ENCODE measurements around the gene EPB41L4B. TPM values are rescaled to one million over a fixed set of nuclear protein-coding genes. Genes with fewer than 3 reads are reported as not detected.

Gene EPB41L4B
- total RNA-seq, 4 donors from 2014 or later, result under 0.01 to 3.9 (median 1.5) TPM

GRCh38 chr9:109314011-109314531, 6.8 kb downstream of the EPB41L4B start:
- no peak overlapping the region for H3K27ac ChIP-seq
- no peaks in the 10 kb centered on the region for H3K27me3 ChIP-seq
- TF ChIP-seq CTCF (IDR thresholded peaks at IDR 0.05) (no peak), POLR2A (IDR thresholded peaks at IDR 0.05) (no peak)
- no peak for DNase-seq
- no peaks in the 10 kb centered on the region for H3K36me3 ChIP-seq
- H3K9me3 ChIP-seq, result no peaks in the 10 kb centered on the region
- intact Hi-C loops (cut with DNase I; ENCODE audit: low total_unique reads), result no loop called here
- no peak overlapping the region for H3K4me3 ChIP-seq
- H3K4me1 ChIP-seq, result no peaks in the 10 kb centered on the region

GRCh38 chr9:109313351-109313750, 7.5 kb downstream of the EPB41L4B start:
- Histone ChIP-seq H3K27ac (no peak overlapping the region), H3K9me3 (no peaks in the 10 kb centered on the region), H3K4me3 (no peak overlapping the region), H3K4me1 (no peaks in the 10 kb centered on the region), H3K36me3 (no peaks in the 10 kb centered on the region), H3K27me3 (no peaks in the 10 kb centered on the region)
- no peak for DNase-seq
- intact Hi-C loops (cut with DNase I; ENCODE audit: low total_unique reads), result no loop called here
- no peak for TF ChIP-seq POLR2A (IDR thresholded peaks at IDR 0.05)
- no peak for TF ChIP-seq CTCF (IDR thresholded peaks at IDR 0.05)

DNA sequence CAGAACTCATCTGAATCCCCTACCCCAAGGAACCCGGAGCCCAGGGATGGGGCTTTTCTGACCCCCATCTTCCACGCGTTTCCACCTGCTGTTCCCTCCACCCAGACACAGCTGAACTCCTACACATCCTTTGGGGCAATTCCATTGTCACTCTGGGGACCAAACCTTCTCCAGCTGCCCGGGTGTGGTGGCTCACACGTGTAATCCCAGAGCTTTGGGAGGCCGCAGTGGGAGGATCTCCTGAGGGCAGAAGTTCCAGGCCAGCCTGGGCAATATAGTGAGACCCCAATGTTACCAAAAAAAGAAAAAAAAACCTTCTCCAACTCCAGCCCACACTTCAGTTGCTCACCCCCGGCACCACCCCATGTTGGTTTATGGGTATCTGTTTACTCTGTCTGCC, 8.1 kb downstream of the EPB41L4B start:
- H3K4me3 ChIP-seq, result no peak overlapping the region
- intact Hi-C loops (cut with DNase I; ENCODE audit: low total_unique reads), result no loop called here
- H3K27me3 ChIP-seq, result no peaks in the 10 kb centered on the region
- H3K9me3 ChIP-seq, result no peaks in the 10 kb centered on the region
- H3K27ac ChIP-seq, result no peak overlapping the region
- H3K36me3 ChIP-seq, result no peaks in the 10 kb centered on the region
- TF ChIP-seq CTCF (IDR thresholded peaks at IDR 0.05) (no peak), POLR2A (IDR thresholded peaks at IDR 0.05) (no peak)
- no peak for DNase-seq
- no peaks in the 10 kb centered on the region for H3K4me1 ChIP-seq

- Histone ChIP-seq H3K4me1 (no peaks in the 10 kb centered on the region), H3K4me3 (no peak overlapping the region), H3K36me3 (no peaks in the 10 kb centered on the region), H3K27me3 (no peaks in the 10 kb centered on the region), H3K27ac (no peak overlapping the region), H3K9me3 (no peaks in the 10 kb centered on the region)
- DNase-seq, result no peak
- intact Hi-C loops (cut with DNase I; ENCODE audit: low total_unique reads), result no loop called here
- TF ChIP-seq POLR2A (IDR thresholded peaks at IDR 0.05), result no peak
These were observed 9.1 kb downstream of the EPB41L4B start for GRCh38 chr9:109311731-109312130.

- intact Hi-C loops (cut with DNase I; ENCODE audit: low total_unique reads), result no loop called here
- Histone ChIP-seq H3K27ac (no peak overlapping the region), H3K4me3 (no peak overlapping the region), H3K9me3 (no peaks in the 10 kb centered on the region), H3K4me1 (no peaks in the 10 kb centered on the region), H3K36me3 (no peaks in the 10 kb centered on the region), H3K27me3 (no peaks in the 10 kb centered on the region)
- TF ChIP-seq CTCF (IDR thresholded peaks at IDR 0.05) (no peak), POLR2A (IDR thresholded peaks at IDR 0.05) (no peak)
- no peak for DNase-seq
These were observed 9.6 kb downstream of the EPB41L4B start for GRCh38 chr9:109311286-109311685.

DNA sequence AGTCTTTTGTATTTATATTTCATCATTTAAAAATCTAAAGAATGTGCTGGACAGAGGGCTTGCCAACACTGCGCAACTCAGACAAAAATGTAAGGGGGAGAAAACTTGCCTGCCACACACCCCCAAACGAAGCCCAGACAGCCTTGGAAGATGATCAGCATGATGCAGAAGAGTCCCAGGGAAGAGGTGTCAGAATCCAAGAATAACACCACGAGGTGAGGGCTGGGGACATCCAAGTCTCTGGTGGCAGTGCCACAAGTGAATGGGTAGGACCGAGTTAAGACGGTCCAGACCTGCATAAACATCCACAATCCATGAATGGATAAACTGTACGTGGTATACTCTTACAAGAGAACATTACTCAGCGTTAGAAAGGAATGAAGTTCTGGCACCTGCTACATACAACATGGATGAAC, 10.4 kb downstream of the EPB41L4B start:
- no peaks in the 10 kb centered on the region for H3K9me3 ChIP-seq
- no peak overlapping the region for H3K27ac ChIP-seq
- no peaks in the 10 kb centered on the region for H3K4me1 ChIP-seq
- no peaks in the 10 kb centered on the region for H3K27me3 ChIP-seq
- intact Hi-C loops (cut with DNase I; ENCODE audit: low total_unique reads), result no loop called here
- no peaks in the 10 kb centered on the region for H3K36me3 ChIP-seq
- TF ChIP-seq CTCF (IDR thresholded peaks at IDR 0.05) (no peak), POLR2A (IDR thresholded peaks at IDR 0.05) (no peak)
- H3K4me3 ChIP-seq, result no peak overlapping the region
- DNase-seq, result no peak
